Measurements from ENCODE around the gene CIB4. TPM values are rescaled to one million over a fixed set of nuclear protein-coding genes. Genes with fewer than 3 reads are reported as not detected.

Gene CIB4
- total and polyA plus RNA-seq, 2 of the 4 experiments (the other 2 are of a cell fraction), result not detected

DNA sequence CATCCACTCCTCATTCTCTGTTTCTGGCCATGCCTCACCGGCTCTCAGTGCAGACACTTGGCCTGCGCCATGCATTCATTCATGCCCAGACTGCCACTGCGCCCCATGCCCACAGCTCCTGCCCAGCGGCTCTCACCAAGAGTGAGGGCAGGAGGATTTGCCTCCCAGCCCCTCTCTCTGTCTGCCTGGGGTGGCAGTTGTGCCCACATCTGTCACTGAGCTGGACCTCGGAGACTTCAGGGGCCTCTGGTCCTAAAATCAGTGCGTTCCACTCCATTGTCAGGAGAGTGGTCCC is 75.1 kb downstream of the CIB4 start:
- ChIA-PET POLR2A (ENCODE audit: unreplicated experiment) (no interaction called here), CTCF (no interaction called here)
- Histone ChIP-seq H2BK5ac (ENCODE audit: low read depth, low read length, poor library complexity, severe bottlenecking) (no peak overlapping the region), H4K5ac (ENCODE audit: low read depth, low read length) (no peak overlapping the region), H2AFZ (replicated peaks; ENCODE audit: low read length, poor library complexity) (no peak overlapping the region), H3K14ac (replicated peaks; ENCODE audit: low read depth, low read length) (no peak overlapping the region), H3K4ac (ENCODE audit: low read depth, low read length) (no peak overlapping the region), H3K4me3 (ENCODE audit: insufficient read depth, low read depth, low read length) (no peak overlapping the region), H3K79me1 (ENCODE audit: low read depth in 1 of 2, low read length in 2 of 2) (no peaks in the 10 kb centered on the region), H2AK9ac (replicated peaks; ENCODE audit: low read depth, low read length, poor library complexity) (no peak overlapping the region), H3K27me3 (ENCODE audit: control insufficient read depth, insufficient read depth, low read length) (peaks cover 78% of the 10 kb centered on the region), H3K36me3 (ENCODE audit: control insufficient read depth, insufficient read depth, low read length) (no peaks in the 10 kb centered on the region), H3K9me3 (ENCODE audit: control insufficient read depth, insufficient read depth, low read length) (no peaks in the 10 kb centered on the region), H3K4me1 (ENCODE audit: control insufficient read depth, insufficient read depth, low read length) (no peaks in the 10 kb centered on the region; the same call in 1 of the 2 replicates), H3K4me2 (ENCODE audit: low read depth, low read length) (no peak overlapping the region), H2BK120ac (ENCODE audit: low read depth, low read length) (no peak overlapping the region), H2AK5ac (ENCODE audit: low read depth, low read length) (no peak overlapping the region), H2BK20ac (ENCODE audit: low read depth, low read length) (no peak overlapping the region), H3K9ac (ENCODE audit: low read depth, low read length) (no peak overlapping the region), H4K91ac (ENCODE audit: insufficient read depth, low read depth, low read length) (no peak overlapping the region), H3K9me1 (ENCODE audit: insufficient read depth, low read length) (no peaks in the 10 kb centered on the region), H3K18ac (ENCODE audit: low read depth, low read length) (no peak overlapping the region), H4K20me1 (ENCODE audit: insufficient read depth, low read length) (no peaks in the 10 kb centered on the region), H3K27ac (ENCODE audit: insufficient read depth, low read length) (no peak overlapping the region), H3K23ac (ENCODE audit: low read depth, low read length) (no peak overlapping the region), H4K8ac (ENCODE audit: low read depth in 2 of 2, low read length in 2 of 2) (no peak overlapping the region), H2BK15ac (ENCODE audit: low read depth, low read length) (no peak overlapping the region), H3K56ac (ENCODE audit: extremely low read depth, insufficient read depth, low read length) (no peak overlapping the region)
- DNase-seq, result no peak
- dilution Hi-C loops (cut with HindIII; ENCODE audit: low sequenced_read_pairs, unreplicated experiment), result no loop called here
- no TSS peak for BruUV-seq (replicated peaks)
- intact Hi-C loops (cut with micrococcal nuclease), result no loop called here
- ATAC-seq (ENCODE audit: low read depth), result no peak
- no peak for TF ChIP-seq RFX5 (IDR thresholded peaks at IDR 0.05; ENCODE audit: low read depth, low read length)
- TF ChIP-seq SMC3 (IDR thresholded peaks at IDR 0.05; ENCODE audit: low read depth, low read length), result no peak
- TF ChIP-seq MXI1 (IDR thresholded peaks at IDR 0.05; ENCODE audit: borderline replicate concordance, low read depth, low read length), result no peak
- 92% methylated on average over 3 of the region's 6 CpGs; no CpG with 5 or more reads in 1 of the 2 experiments for WGBS, 2 experiments (ENCODE audit: extremely low coverage in 2 of 2, insufficient read length in 1 of 2)
- in situ Hi-C loops (cut with MboI; ENCODE audit: low sequenced_read_pairs), result no loop called here

All from IMR-90 (cell line).